Measurements from ENCODE around the gene KLHL17. TPM values are rescaled to one million over a fixed set of nuclear protein-coding genes. Genes with fewer than 3 reads are reported as not detected.

KLHL17 gene
- total RNA-seq, 1 experiment from 2014 or later = 66.9 TPM

DNA sequence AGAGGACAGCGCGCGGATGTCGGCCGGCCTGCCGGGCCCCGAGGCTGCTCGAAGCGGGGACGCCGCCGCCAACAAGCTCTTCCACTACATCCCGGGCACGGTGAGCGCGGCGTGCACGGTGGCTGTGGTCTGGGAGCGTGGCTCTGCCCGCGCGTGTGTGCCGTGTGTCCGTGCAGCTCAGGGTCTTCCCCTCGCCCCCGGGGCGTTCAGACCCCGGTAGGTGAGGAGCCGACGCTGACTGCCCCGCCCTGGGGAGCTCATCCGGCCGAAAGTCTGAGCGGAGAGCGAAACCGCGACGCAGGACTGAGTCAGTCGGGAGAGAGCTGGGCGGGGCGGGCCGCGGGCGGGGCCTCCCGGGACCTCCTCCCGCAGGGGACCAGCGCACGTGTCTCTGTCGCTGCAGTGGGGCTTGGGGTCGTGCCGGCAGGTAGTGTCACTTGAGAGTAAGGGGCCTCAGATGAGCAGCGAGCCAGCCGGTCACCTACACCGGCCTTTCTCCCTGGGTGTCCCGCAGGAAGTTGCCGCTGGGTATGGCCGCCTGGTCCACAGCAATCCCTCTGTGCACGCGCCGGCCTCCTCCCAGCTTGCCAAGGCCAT lies 6.4 kb downstream of the KLHL17 start:
- H3K4me1 Mint-ChIP-seq = no peaks in the 10 kb centered on the region
- no peaks in the 10 kb centered on the region; the same call in 1 of the 2 replicates for H3K9me3 Mint-ChIP-seq
- peak; percentile 69 for DNase-seq (ENCODE audit: low spot score)
- POLR2A ChIA-PET = interaction anchor here (0.7 to 1.2 kb wide), 2 partner anchors 73 to 95 kb away, joined by 3 to 4 read pairs; no protein-coding TSS in a partner anchor
- peaks cover 40% of the 10 kb centered on the region for H3K27me3 Mint-ChIP-seq (ENCODE audit: low read depth)
- ATAC-seq = peak; percentile 46
- CTCF ChIA-PET = interaction anchor here (0.8 to 2.3 kb wide), 14 partner anchors 9 to 325 kb away, joined by 3 to 21 read pairs (median 5); partner anchors contain the start of gene PERM1
- H3K36me3 Mint-ChIP-seq = 0 out of 2 replicates have a peak, but pooled peaks cover 2% of the 10 kb centered on the region
- no peak overlapping the region for H3K27ac Mint-ChIP-seq
- peak overlapping the region; percentile 62 for H3K4me3 Mint-ChIP-seq
- TF ChIP-seq NFE2L1 (CRISPR knock-in tag; IDR thresholded peaks at IDR 0.05) (no peak), NR3C1 (CRISPR knock-in tag; conservative IDR thresholded peaks at IDR 0.05; ENCODE audit: low read depth) (no peak), PRRX2 (CRISPR knock-in tag; IDR thresholded peaks at IDR 0.05) (no peak), RORB (CRISPR knock-in tag; IDR thresholded peaks at IDR 0.05) (no peak), TEAD4 (CRISPR knock-in tag; IDR thresholded peaks at IDR 0.05) (no peak), JUN (CRISPR knock-in tag; IDR thresholded peaks at IDR 0.05) (no peak), FOXK1 (CRISPR knock-in tag; IDR thresholded peaks at IDR 0.05) (peak; percentile 58; the same call in 1 of the 2 replicates), ETV6 (CRISPR knock-in tag; IDR thresholded peaks at IDR 0.05) (0 out of 2 replicates have a peak, but pooled peaks have one; percentile 55), NFYB (CRISPR knock-in tag; conservative IDR thresholded peaks at IDR 0.05; ENCODE audit: low read depth) (no peak), ZBTB43 (CRISPR knock-in tag; IDR thresholded peaks at IDR 0.05) (no peak), ZNF138 (CRISPR knock-in tag; conservative IDR thresholded peaks at IDR 0.05) (no peak), ZNF423 (CRISPR knock-in tag; IDR thresholded peaks at IDR 0.05) (no peak), OVOL2 (CRISPR knock-in tag; IDR thresholded peaks at IDR 0.05; ENCODE audit: borderline replicate concordance) (no peak), RELA (CRISPR knock-in tag; IDR thresholded peaks at IDR 0.05; ENCODE audit: borderline replicate concordance) (no peak), ATF6 (CRISPR knock-in tag; IDR thresholded peaks at IDR 0.05) (no peak), FOXJ3 (CRISPR knock-in tag; IDR thresholded peaks at IDR 0.05; ENCODE audit: borderline replicate concordance) (no peak), NFATC4 (CRISPR knock-in tag; IDR thresholded peaks at IDR 0.05) (no peak), HMGA2 (CRISPR knock-in tag; IDR thresholded peaks at IDR 0.05) (no peak), CDX4 (CRISPR knock-in tag; IDR thresholded peaks at IDR 0.05; ENCODE audit: borderline replicate concordance) (no peak), CBFB (CRISPR knock-in tag; IDR thresholded peaks at IDR 0.05; ENCODE audit: low read depth) (no peak), ESRRA (CRISPR knock-in tag; IDR thresholded peaks at IDR 0.05; ENCODE audit: borderline replicate concordance) (no peak), SMAD4 (CRISPR knock-in tag; IDR thresholded peaks at IDR 0.05) (no peak), NR2C2 (CRISPR knock-in tag; IDR thresholded peaks at IDR 0.05) (no peak)
- TF ChIP-seq, protein P1, sequence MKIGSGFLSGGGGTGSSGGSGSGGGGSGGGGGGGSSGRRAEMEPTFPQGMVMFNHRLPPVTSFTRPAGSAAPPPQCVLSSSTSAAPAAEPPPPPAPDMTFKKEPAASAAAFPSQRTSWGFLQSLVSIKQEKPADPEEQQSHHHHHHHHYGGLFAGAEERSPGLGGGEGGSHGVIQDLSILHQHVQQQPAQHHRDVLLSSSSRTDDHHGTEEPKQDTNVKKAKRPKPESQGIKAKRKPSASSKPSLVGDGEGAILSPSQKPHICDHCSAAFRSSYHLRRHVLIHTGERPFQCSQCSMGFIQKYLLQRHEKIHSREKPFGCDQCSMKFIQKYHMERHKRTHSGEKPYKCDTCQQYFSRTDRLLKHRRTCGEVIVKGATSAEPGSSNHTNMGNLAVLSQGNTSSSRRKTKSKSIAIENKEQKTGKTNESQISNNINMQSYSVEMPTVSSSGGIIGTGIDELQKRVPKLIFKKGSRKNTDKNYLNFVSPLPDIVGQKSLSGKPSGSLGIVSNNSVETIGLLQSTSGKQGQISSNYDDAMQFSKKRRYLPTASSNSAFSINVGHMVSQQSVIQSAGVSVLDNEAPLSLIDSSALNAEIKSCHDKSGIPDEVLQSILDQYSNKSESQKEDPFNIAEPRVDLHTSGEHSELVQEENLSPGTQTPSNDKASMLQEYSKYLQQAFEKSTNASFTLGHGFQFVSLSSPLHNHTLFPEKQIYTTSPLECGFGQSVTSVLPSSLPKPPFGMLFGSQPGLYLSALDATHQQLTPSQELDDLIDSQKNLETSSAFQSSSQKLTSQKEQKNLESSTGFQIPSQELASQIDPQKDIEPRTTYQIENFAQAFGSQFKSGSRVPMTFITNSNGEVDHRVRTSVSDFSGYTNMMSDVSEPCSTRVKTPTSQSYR (CRISPR knock-in tag; IDR thresholded peaks at IDR 0.05) = no peak
- TF ChIP-seq, protein P2, sequence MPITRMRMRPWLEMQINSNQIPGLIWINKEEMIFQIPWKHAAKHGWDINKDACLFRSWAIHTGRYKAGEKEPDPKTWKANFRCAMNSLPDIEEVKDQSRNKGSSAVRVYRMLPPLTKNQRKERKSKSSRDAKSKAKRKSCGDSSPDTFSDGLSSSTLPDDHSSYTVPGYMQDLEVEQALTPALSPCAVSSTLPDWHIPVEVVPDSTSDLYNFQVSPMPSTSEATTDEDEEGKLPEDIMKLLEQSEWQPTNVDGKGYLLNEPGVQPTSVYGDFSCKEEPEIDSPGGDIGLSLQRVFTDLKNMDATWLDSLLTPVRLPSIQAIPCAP (CRISPR knock-in tag; IDR thresholded peaks at IDR 0.05) = no peak
- TF ChIP-seq, protein P3, sequence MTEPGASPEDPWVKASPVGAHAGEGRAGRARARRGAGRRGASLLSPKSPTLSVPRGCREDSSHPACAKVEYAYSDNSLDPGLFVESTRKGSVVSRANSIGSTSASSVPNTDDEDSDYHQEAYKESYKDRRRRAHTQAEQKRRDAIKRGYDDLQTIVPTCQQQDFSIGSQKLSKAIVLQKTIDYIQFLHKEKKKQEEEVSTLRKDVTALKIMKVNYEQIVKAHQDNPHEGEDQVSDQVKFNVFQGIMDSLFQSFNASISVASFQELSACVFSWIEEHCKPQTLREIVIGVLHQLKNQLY (CRISPR knock-in tag; IDR thresholded peaks at IDR 0.05) = no peak
- TF ChIP-seq, protein P4, sequence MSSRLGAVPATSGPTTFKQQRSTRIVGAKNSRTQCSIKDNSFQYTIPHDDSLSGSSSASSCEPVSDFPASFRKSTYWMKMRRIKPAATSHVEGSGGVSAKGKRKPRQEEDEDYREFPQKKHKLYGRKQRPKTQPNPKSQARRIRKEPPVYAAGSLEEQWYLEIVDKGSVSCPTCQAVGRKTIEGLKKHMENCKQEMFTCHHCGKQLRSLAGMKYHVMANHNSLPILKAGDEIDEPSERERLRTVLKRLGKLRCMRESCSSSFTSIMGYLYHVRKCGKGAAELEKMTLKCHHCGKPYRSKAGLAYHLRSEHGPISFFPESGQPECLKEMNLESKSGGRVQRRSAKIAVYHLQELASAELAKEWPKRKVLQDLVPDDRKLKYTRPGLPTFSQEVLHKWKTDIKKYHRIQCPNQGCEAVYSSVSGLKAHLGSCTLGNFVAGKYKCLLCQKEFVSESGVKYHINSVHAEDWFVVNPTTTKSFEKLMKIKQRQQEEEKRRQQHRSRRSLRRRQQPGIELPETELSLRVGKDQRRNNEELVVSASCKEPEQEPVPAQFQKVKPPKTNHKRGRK (CRISPR knock-in tag; IDR thresholded peaks at IDR 0.05; ENCODE audit: borderline replicate concordance) = no peak
- TF ChIP-seq, protein P5, sequence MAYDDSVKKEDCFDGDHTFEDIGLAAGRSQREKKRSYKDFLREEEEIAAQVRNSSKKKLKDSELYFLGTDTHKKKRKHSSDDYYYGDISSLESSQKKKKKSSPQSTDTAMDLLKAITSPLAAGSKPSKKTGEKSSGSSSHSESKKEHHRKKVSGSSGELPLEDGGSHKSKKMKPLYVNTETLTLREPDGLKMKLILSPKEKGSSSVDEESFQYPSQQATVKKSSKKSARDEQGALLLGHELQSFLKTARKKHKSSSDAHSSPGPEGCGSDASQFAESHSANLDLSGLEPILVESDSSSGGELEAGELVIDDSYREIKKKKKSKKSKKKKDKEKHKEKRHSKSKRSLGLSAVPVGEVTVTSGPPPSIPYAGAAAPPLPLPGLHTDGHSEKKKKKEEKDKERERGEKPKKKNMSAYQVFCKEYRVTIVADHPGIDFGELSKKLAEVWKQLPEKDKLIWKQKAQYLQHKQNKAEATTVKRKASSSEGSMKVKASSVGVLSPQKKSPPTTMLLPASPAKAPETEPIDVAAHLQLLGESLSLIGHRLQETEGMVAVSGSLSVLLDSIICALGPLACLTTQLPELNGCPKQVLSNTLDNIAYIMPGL (CRISPR knock-in tag; IDR thresholded peaks at IDR 0.05) = peak; percentile 26; the same call in 1 of the 2 replicates
